T-helper 2 cell (primary cell): ENCODE measurements around the gene CAMK2D.

ENCODE experiments used
- DNase-seq, 5 experiments: peaks; one replicate each; pipeline versions ENCODE4 v3.0.0 to v3.0.0-alpha.2; 2012 to 2022

The CAMK2D gene

GRCh38 chr4:113762186-113763028, 869 bp upstream of the CAMK2D start:
- DNase-seq, result peak; percentile 87 to 100 (median 98)

DNA sequence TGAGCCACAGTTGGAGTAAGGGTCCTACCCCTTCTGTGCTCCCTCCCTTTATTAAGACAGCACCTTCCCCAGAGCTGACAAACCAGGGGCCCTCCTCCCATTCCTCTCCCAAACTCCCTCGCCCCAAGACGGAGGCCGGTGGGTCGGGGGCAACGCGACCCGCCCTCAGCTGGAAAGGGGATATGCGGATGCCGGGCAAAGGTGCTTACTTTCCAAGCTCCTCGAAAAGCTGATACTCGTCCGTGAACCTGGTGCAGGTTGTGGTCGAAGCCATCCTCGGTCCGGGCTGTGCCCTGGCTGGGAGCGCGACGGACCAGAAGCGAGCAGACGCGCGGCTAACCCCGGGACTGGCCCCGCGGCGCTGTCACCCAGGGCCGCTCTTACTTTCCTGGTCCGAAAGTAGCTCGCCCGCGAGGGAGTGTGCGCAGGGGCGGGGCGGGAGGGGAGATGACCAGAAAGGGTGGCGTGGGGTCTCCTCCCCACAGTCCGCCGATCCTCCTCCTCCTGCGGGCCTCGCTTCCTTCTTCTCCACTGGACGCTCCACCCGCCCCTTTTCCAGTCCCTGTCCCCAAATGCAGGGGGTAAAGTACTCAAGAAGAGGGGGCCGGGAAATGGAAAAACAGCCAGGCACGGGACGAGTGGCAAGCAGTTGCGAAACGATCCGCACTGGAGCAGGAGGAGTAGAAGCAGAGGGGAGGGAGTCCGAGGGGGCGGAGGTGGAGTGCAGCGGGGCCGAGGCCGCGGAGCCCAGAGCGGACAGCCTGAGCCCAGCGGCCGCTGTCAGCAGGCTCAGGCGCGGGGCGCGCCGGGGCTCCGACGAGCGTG, 531 bp downstream of the CAMK2D start:
- peak in 4 of 5 experiments; percentile 23 to 52 (median 31) for DNase-seq

DNA sequence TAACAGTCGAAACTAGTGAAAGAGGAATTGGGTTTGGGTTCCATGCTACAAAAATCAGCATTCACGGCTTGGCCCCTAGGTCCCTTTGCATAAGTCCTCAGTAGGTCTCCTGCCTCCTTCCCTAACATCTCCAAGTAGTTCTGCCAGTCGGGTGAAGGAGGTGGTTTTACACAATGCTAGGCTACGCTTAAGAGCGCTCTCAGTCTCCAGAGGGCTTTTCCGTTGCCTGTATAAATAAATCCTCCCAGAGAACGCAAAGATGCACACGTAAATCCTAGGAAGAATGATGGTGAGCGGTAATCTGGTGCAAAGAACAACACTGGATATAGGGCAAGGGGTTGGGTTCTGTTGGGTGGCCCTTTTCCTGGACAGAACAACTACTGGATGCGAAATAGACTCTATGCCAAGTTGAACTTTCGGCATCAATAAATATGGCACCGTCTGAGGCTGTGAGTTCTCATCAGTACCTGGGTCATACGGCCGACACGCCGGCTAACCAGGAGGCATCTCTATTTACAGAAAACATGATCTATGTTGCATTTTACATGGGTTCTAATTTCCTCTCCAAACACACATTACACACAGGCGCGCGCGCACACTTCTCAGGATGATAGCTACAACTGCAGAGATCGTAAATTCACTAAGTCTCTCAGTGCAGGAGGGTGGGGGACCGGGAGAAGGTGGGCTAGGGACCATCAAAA, 1.3 kb downstream of the CAMK2D start:
- DNase-seq, result peak in 4 of 5 experiments; percentile 8 to 72 (median 17)

GRCh38 chr4:113759696-113760093, 1.8 kb downstream of the CAMK2D start:
- DNase-seq, result peak in 1 of 5 experiments; percentile 55

DNA sequence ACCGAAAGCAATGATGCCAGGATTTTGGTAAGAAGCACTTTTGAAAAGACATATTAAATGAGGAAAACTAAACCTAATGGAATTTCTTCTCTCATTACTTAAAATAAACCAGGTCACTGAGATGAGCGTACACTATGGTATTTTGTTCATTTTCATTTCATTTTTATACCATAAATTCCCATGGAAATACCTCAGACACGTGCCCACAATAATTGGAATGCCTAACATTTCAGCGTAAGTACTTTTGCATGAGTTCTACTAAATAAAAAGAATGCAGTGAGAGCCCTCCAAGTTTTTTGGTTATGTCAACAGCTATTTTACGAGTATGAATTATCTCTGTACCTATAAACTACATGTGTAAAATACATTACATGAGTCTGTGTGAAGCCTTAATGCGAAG, 3.2 kb downstream of the CAMK2D start:
- DNase-seq, result no peak

DNA sequence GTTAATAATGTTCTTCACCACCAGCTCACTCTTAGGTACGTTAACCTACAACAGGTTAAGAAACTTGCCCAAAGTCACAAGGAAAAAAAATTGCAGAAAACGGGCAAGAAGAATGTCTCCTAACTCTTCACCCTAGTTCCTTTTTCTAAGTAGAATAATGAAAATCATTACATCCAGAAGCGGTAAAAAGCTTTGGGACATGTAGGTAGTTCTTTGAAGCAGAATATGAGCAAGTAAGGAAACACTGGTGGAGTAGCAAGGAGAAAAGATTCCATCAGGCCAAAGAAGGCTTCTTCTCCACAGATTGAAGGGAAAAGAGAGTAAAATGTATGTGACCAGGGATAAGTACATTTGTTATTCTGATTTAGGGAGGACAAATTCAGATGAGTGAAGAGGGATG, 4.1 kb downstream of the CAMK2D start:
- DNase-seq, result no peak

GRCh38 chr4:113756005-113756410, 5.5 kb downstream of the CAMK2D start:
- DNase-seq, result peak in 1 of 5 experiments; percentile 82

GRCh38 chr4:113750734-113751133, 10.8 kb downstream of the CAMK2D start:
- no peak for DNase-seq

DNA sequence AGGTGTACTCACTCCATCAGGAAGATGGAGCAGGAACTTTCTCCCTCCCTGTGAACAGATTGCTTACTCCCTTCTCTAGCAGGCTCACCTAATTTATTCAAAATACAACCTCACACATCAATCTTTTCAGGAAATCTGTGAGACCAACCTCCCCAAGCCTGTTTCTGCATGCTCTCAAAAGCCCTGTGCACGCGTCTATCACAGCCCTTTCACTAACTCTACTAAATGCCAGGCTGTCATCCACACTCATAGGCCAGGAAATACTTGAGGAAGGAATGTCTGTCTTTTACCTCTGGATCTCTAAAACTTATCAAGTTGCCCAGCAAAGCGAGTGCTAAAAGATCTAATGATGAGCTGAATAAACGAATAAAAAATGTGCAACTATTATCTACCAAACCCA, 11.2 kb downstream of the CAMK2D start:
- no peak for DNase-seq

DNA sequence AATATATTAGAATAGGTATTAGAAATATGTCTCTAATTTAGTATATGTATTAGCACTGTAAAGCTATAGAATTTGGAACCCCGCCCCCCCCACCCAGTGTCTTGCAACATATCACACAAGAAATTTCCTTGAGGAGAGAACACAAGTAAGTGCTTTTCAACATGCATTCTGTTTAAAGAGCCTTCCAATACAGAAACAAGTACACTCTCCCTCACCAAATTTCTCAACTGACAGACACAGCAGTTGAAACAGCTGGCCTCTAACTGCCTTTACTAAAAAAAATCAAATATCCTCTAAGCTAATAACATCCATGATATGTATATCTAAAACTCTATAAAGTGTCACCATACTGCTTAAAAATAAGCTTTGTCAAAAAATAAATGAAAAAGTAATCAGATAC, 12.4 kb downstream of the CAMK2D start:
- no peak for DNase-seq

GRCh38 chr4:113747949-113748348, 13.6 kb downstream of the CAMK2D start:
- no peak for DNase-seq

- no peak for DNase-seq
These were observed 15.8 kb downstream of the CAMK2D start for GRCh38 chr4:113745711-113746110.

DNA sequence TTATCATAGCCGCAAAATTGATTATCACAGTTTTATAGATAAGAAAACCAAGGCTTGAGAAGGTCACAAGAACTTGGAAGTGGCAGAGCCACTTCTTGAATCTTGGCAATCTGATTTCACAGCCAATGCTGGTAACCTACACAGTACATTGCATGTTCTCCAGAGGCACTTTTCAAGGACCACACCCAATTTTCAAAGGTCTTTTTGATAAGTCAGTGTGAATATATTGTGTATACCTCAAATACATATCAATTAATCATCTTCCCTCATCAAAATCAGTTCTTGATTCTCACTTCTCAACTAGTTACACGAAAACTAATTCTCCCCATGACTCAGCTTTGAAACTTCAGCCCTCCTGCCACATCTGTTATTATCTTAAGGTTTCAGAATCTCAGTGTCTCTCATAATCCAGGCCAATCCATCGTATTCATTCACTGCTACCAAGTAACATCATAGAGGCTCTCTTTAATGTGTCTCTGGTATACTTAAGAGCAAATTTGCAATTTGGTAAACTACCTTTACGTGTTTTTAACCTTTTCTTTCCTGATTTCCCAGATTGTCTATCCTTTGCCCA, 16.8 kb downstream of the CAMK2D start:
- DNase-seq, result no peak

DNA sequence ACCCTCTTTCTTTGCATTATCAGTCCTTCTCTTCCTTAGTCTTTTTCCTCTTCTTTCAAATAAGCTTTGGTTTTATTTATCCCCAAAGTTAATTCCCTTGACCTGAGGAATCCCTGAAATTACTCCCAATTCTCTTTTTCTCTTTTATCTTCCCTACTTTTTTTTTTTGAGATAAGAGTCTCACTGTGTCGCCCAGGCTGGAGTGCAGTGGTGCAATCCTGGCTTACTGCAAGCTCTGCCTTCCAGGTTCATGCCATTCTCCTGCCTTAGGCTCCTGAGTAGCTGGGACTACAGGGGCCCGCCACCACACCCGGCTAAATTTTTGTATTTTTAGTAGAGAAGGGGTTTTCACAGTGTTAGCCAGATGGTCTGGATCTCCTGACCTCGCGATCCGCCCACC, 17.8 kb downstream of the CAMK2D start:
- DNase-seq, result no peak

DNA sequence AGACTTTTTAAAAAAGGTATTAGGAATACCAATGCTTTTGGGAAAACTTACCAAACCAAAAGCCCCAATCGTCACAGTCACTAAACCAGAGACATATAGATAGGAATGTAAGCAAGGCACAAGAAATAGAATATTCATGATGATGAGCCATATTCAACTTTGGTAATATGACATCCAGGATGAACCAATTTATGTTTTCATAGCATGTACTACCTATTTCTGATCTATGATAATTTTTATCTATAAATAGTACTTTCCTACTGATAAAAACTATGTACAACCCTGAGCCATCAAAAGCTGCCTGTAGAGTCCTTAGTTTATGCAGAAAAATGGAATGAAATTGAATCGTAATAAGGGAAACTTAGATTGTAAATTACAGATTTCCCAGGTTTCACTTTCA, 18.9 kb downstream of the CAMK2D start:
- no peak for DNase-seq

GRCh38 chr4:113741956-113742355, 19.6 kb downstream of the CAMK2D start:
- no peak for DNase-seq

DNA sequence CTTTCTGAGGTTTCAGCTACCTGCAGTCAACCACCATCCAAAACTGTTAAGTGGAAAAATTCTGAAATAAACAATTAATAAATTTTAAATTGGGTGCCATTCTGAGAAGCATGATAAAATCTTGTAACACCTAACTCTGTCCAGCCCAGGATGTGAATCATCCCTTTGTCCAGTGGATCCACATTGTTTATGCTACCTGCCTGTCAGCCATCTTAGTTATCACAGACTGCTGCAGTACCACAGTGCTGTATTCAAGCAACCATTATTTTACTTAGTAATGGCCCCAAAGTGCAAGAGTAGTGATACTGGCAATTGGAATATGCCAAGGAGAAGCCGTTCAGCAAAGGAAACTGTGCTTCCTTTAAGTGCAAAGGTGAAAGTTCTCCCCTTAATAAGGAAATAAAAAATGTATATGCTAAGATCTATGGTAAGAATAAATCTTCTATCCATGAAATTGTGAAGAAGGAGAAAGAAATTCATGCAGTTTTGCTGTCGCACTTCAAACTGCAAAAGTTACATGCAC, 20.6 kb downstream of the CAMK2D start:
- DNase-seq, result no peak

DNA sequence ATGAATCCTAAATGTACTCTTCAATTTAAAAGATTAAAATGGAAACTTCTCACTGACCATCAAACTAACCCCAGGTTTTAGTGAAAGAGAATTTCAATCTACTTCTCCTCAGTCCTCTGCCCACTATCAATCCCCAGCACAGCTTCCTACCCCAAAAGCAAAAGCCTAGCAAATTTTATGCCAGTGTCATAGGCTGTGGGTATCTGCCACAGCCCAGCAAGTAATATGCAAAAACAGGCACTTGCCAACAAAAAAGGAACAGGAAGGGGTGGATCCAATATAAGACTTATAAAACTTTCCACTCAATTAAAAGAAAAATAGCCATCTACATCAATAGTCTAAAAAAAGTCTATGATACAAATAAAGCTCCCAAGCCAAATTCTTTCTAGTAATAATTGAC, 22.3 kb downstream of the CAMK2D start:
- no peak for DNase-seq

GRCh38 chr4:113738251-113738650, 23.3 kb downstream of the CAMK2D start:
- no peak for DNase-seq

DNA sequence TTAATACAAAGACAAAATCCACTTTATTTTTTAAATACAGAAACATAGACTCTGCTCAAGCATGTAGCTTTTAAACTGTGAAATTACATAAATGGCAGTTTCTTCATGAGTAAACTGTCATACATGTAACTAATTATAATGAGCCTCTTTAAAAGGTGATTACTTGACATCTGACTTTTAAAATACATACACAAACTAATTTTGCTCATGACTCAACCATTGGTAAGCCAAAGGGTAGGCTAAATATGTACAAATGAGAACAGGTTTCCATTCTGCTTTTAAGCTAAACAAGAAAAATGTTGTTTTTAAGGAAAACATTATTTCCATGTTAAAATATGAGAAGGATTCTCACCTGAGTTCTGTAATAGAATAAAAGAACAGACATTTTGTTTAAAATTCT, 27.9 kb downstream of the CAMK2D start:
- DNase-seq, result no peak

- DNase-seq, result peak in 1 of 5 experiments; percentile 26
These were observed 28.5 kb downstream of the CAMK2D start for GRCh38 chr4:113732967-113733527.
